K562 (cell line): ENCODE measurements around the gene COMMD1. TPM values are rescaled to one million over a fixed set of nuclear protein-coding genes. Genes with fewer than 3 reads are reported as not detected.

Experiments used
- ATAC-seq: fragments of 200-7000 bp; cut with Tn5 transposase; 3 replicates; pipeline ENCODE4 v1.9.1; 2020; ENCODE audit warnings: moderate library complexity
- BruUV-seq: library from RNA; stranded (reverse); fragments of 400-500 nt; replicated peaks from 2 replicates; lab custom pipeline; 2021; lab: Mats Ljungman, UMichigan
- CTCF ChIA-PET: fragments of 300-600 bp; formaldehyde crosslinking; extraction: SDS; loops from one replicate; lab custom pipeline; 2021; ENCODE audit warnings: low intra/inter-chr PET ratio; lab: Yijun Ruan, JAX
- POLR2A ChIA-PET: fragments of 300-600, 350-650 bp; sonication (Branson Sonifier 250); formaldehyde crosslinking; extraction: SDS; loops from one replicate; lab custom pipeline; 2021; ENCODE audit warnings: antibody characterized with exemption, inconsistent platforms; lab: Yijun Ruan, JAX
- DNase-seq, 4 experiments: peaks; one replicate each; pipeline versions ENCODE4 v3.0.0 to v3.0.0-alpha.2; 2011 to 2018; ENCODE audit warnings: low spot score in 3 of 4, mixed read lengths in 3 of 4; ENCODE audit errors: extremely low read depth in 1 of 4
- FAIRE-seq: peaks from 2 replicates; lab custom pipeline; 2011; peaks lifted over from hg19 to GRCh38; lab: Jason Lieb, UNC
- H2AFZ ChIP-seq: 2 replicates; pipeline ENCODE4 v1.6.0; 2011; ENCODE audit warnings: low read depth, low read length, control low read depth, inconsistent platforms
- H3K27ac ChIP-seq: fragments of 200-600 bp; 3 replicates; pipeline ENCODE4 v1.8.0; 2011; ENCODE audit warnings: low read depth, mild to moderate bottlenecking, control low read depth, inconsistent platforms, low read length, moderate library complexity, mixed read lengths; ENCODE audit errors: extremely low read depth
- H3K27me3 ChIP-seq, 2 experiments: fragments of 300-600 bp in 1 of 2; 2 replicates in 1 of 2; 3 replicates in 1 of 2; pipeline versions ENCODE4 v1.6.0 to v1.8.0; 2011; ENCODE audit warnings: inconsistent platforms in 2 of 2, low read length in 2 of 2, mild to moderate bottlenecking in 1 of 2, mixed read lengths in 1 of 2, moderate library complexity in 1 of 2; ENCODE audit not compliant: control insufficient read depth in 2 of 2, insufficient read depth in 2 of 2
- H3K36me3 ChIP-seq: fragments of 300-600 bp; 3 replicates; pipeline ENCODE4 v1.8.0; 2011; ENCODE audit warnings: mild to moderate bottlenecking, low read length, inconsistent platforms; ENCODE audit not compliant: control insufficient read depth, insufficient read depth
- H3K4me1 ChIP-seq, 2 experiments: fragments of 200-600 bp in 1 of 2; replicated peaks in 1 of 2; 2 replicates in 1 of 2; 3 replicates in 1 of 2; pipeline versions ENCODE4 v1.5.1 to v1.8.0; 2011; ENCODE audit warnings: inconsistent platforms in 2 of 2, low read length in 2 of 2, mild to moderate bottlenecking in 1 of 2, mixed read lengths in 1 of 2, moderate library complexity in 1 of 2; ENCODE audit not compliant: control insufficient read depth in 2 of 2, insufficient read depth in 2 of 2
- H3K4me2 ChIP-seq: 2 replicates; pipeline ENCODE4 v1.6.1; 2011; ENCODE audit warnings: low read length, control low read depth, inconsistent platforms, mixed read lengths; ENCODE audit not compliant: insufficient read depth
- H3K4me3 ChIP-seq: fragments of 200-600 bp; sonication (generic), shearing (Covaris generic); 2 replicates; pipeline ENCODE4 v1.5.1; 2016; ENCODE audit warnings: control low read depth, inconsistent platforms
- H3K79me2 ChIP-seq: fragments of 200-600 bp; 3 replicates; pipeline ENCODE4 v1.8.0; 2011; ENCODE audit warnings: low read length, inconsistent platforms; ENCODE audit not compliant: control insufficient read depth, insufficient read depth
- H3K9ac ChIP-seq, 2 experiments: 2 replicates each; pipeline versions ENCODE4 v1.6.0 to v1.6.1; 2011; ENCODE audit warnings: low read depth in 2 of 2, low read length in 2 of 2, control low read depth in 1 of 2, inconsistent platforms in 1 of 2, mild to moderate bottlenecking in 1 of 2, mixed read lengths in 1 of 2; ENCODE audit not compliant: insufficient read depth in 1 of 2
- H3K9me1 ChIP-seq: one replicate; pipeline ENCODE4 v1.6.0; 2011; ENCODE audit warnings: inconsistent platforms, mild to moderate bottlenecking, low read length, moderate library complexity; ENCODE audit not compliant: control insufficient read depth, insufficient read depth
- H3K9me3 ChIP-seq: replicated peaks from 2 replicates; pipeline ENCODE4 v1.5.1; 2011; ENCODE audit warnings: low read depth, low read length, inconsistent platforms; ENCODE audit not compliant: control insufficient read depth, insufficient read depth
- H4K20me1 ChIP-seq: replicated peaks from 2 replicates; pipeline ENCODE4 v1.6.1; 2011; ENCODE audit warnings: low read length, inconsistent platforms, mixed read lengths; ENCODE audit not compliant: control insufficient read depth, insufficient read depth
- ELK3 ChIP-seq: fragments of 450-650 bp; formaldehyde crosslinking; IDR thresholded peaks from 2 replicates; pipeline ENCODE4 v1.4.0; 2020; ENCODE audit warnings: mild to moderate bottlenecking
- TFE3 ChIP-seq: fragments of 450-650 bp; formaldehyde crosslinking; IDR thresholded peaks from 2 replicates; pipeline ENCODE4 v1.4.0; 2020; ENCODE audit warnings: mild to moderate bottlenecking, mixed read lengths
- WGBS: fragments of 100-300 bp; shearing (Covaris generic); methylation state at CpG from one replicate; pipeline ENCODE4 v1.1.6; 2016; ENCODE audit warnings: low coverage, mixed read lengths; ENCODE audit not compliant: insufficient coverage; ENCODE audit errors: missing lambda C conversion rate; 5-methylcytosine and 5-hydroxymethylcytosine counted together
- in situ Hi-C: fragments of 300-500 bp; cut with MboI; formaldehyde crosslinking; loops from 4 replicates; pipeline ENCODE4 v1.15.0; 2018; ENCODE audit warnings: inconsistent platforms, mixed read lengths
- intact Hi-C: fragments of 100-400 bp; cut with micrococcal nuclease; formaldehyde crosslinking; loops from 2 replicates; pipeline ENCODE4 v1.14.2; 2022
- polyA plus RNA-seq, 8 experiments: library from polyadenylated mRNA; depleted of rRNA in 4 of 8; stranded (reverse) in 5 of 8; unstranded in 3 of 8; fragments of >200 nt; fragmentation: Nextera tagmentation in 2 of 8; fragmentation: Illumina TruSeq in 1 of 8; extraction: Ambion mirVana in 2 of 8; extraction: Trizol in 1 of 8; gene quantifications; 2 replicates each; pipeline versions ENCODE4 v1.2.1 to v1.2.3, GENCODE V29; 2011 to 2014; ENCODE audit warnings: inconsistent platforms in 1 of 8, missing spikeins in 1 of 8
- total RNA-seq, 7 experiments: library from RNA; depleted of rRNA in 6 of 7; stranded (reverse); fragments of >200 nt in 6 of 7; fragmentation: Illumina TruSeq in 2 of 7; extraction: Trizol in 2 of 7; gene quantifications; 2 replicates each; pipeline versions ENCODE4 v1.2.1 to v1.2.3, GENCODE V29; 2011 to 2021; ENCODE audit warnings: low replicate concordance in 1 of 7

Gene COMMD1
- total and polyA plus RNA-seq, 9 of the 15 experiments (the other 6 are each of a cell fraction or from before 2014, with no cell fraction given), result 14.4 to 77.0 (median 21.4) TPM

GRCh38 chr2:61962095-61962984 lies 56.9 kb downstream of the COMMD1 start:
- ATAC-seq (no peak), FAIRE-seq (no peak), DNase-seq (no peak)
- no TSS peak for BruUV-seq
- H4K20me1 ChIP-seq, result no peaks in the 10 kb centered on the region
- no peak overlapping the region for H3K4me3 ChIP-seq
- ChIA-PET CTCF (no interaction called here), POLR2A (interaction anchor here (0.6 kb wide), 1 partner anchor 562 kb away, joined by 3 read pairs; no protein-coding TSS in a partner anchor)
- no peak overlapping the region for H3K4me2 ChIP-seq
- H3K9ac ChIP-seq, result no peak overlapping the region
- TF ChIP-seq TFE3 (CRISPR knock-in tag), result peak; percentile 43; the same call in 1 of the 2 replicates
- no peak for TF ChIP-seq ELK3 (CRISPR knock-in tag)
- 42% methylated on average over 5 of the region's 5 CpGs for WGBS
- H3K27me3 ChIP-seq, result no peaks in the 10 kb centered on the region
- no peaks in the 10 kb centered on the region for H3K4me1 ChIP-seq
- no peaks in the 10 kb centered on the region; the same call in 1 of the 2 replicates for H3K9me3 ChIP-seq
- intact Hi-C loops, result no loop called here
- H3K79me2 ChIP-seq, result no peaks in the 10 kb centered on the region
- in situ Hi-C loops, result no loop called here
- no peak overlapping the region for H2AFZ ChIP-seq
- H3K9me1 ChIP-seq, result no peaks in the 10 kb centered on the region
- H3K27ac ChIP-seq, result no peak overlapping the region
- H3K36me3 ChIP-seq, result no peaks in the 10 kb centered on the region
